GM21515 (cell line): ENCODE results near the gene MMP10.
"Not testable (repeated sequence)": the region's sequence is repeated elsewhere in the genome, so short reads cannot be mapped to it uniquely, and the experiment has no call there.

ENCODE experiments used
- ATAC-seq: cut with Tn5 transposase; IDR thresholded peaks from one replicate; pipeline ENCODE4 v1.9.1; 2021; ENCODE audit not compliant: unreplicated experiment

Gene MMP10

DNA sequence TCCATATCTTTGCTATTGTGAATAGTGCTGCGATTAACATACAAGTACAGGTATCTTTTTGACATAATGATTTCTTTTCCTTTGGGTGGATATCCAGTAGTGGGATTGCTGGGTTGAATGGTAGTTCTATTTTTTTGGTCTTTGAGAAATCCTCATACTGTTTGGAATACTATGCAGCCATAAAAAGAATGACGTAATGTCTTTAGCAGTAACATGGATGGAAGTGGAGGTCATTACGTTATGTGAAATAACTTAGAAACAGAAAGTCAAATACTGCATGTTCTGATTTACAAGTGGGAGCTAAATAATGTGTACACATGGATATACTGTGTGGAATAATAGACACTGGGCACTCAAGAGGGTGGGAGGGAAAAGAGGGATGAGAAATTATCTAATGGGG is 4.0 kb upstream of the MMP10 start:
- no peak for ATAC-seq

DNA sequence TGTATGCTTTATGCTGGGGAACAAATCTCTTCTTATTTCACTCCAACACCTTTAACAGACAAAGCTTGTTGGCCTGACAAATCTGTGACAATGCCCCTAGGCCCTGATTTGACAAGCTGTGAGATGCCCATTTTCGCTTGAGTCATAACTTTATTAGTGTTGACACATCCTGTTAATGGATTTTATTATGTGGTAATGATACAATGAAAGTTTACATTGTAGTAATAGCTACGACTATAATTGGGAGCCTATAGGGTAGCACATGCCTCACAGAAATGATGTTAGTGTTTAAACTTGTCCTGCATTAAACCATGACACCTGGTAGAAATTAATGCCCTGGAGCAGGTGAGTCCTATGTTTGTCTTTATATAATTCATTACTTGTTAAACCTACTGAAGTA is 3.3 kb upstream of the MMP10 start:
- ATAC-seq: no peak

DNA sequence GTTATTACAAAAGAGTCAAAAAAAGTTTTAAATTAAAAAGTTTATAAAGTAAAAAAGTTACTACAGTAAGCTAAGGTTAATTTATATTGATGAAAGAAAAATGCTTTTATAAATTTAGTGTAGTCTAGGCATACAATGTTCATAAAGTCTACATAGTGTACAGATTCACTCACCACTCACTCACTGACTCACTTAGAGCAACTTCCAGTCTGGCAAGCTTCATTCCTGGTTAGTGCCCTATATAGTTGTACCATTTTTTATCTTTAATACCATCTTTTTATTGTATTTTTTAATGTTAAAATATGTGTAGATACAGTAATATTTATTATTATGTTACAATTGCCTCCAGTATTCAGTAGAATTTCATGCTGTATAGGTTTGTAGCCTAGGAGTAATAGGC is 2.6 kb upstream of the MMP10 start:
- no peak for ATAC-seq

DNA sequence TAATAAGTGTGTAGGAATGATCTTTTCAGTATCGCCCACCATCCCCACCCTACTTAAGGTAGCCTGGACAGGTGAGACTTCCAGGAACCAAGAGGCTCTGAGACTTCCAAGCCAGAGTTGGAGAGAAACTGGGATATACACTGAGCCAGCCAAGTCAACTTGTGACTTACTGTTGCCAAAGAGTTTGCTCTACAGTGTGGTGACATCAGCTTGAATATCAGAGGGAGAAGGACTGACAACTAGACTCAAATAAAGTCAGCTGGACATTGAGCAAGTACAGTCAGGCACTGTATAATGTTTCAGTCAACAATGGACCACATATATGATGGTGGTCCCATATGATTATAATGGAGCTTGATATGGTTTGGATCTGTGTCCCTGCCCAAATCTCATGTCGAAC is 1.2 kb upstream of the MMP10 start:
- ATAC-seq: no peak

DNA sequence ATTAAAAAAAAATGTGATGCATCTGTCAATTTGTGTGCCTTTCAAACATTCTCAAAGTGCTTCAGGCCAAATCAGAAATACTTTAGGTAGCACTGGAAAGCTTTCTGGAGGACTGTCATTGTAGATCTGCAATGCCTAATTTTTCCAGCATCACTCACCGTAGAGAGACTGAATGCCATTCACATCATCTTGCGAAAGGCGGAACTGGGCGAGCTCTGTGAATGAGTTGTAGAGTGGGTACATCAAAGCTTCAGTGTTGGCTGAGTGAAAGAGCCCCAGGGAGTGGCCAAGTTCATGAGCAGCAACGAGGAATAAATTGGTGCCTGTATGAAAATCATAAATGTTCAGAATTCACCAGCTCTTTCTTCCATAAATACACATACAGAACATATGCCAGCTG is 4.0 kb downstream of the MMP10 start:
- no peak for ATAC-seq

DNA sequence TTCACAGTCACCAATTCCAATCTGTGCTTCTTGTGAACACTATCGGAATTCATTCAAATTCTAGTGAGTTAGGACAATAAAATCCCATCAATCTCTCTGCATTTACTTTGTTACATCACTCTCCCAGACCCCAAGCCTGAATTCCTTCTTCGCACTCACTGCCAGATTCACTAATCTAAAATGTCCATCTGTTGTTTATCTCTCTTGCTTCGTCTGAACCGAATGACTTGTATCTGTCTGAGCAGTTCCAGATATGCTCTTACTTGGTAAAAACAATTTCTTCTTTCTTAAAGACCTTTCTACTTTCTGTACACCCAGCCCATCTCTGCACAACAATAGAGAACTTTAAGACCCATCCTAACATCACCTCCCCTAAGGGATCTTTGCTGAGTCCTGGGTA is 7.0 kb downstream of the MMP10 start:
- no peak for ATAC-seq

DNA sequence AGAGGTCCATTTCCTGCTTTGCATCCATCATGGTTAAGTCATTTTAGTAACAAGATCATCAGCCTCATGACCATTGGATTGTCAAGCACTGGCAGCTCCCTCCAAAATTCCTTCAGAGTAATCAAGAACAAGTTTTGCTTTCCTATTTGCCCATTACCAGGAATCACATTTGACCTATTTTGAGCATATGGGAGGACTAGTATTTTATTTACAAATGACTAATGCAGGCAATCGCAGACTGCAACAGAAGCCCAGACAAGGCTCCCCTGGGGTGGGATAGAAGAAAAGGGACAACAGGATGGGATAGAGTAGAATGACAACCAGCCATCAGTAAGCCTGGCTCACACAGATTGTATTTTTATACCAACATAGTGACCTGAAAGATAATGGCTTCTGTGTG is 9.1 kb downstream of the MMP10 start:
- ATAC-seq: no peak

DNA sequence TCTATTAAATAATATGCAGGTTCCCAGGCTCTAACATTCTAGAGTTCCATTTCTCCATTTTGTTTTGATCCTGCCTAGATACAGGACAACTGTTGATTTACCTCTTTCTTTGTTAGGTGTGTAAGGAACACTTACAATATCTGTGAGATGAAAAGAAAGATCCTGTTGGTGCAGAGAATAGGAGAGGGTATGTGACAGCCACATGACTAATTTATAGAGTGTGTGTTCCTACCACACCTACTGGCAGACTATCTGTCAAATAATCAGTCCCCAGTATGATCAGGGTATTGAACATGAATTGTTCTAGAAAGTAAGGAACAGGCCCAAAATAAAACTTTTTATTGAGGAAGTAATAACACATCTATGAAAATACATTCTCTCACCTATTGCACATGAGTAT is 10.2 kb downstream of the MMP10 start:
- ATAC-seq: no peak

DNA sequence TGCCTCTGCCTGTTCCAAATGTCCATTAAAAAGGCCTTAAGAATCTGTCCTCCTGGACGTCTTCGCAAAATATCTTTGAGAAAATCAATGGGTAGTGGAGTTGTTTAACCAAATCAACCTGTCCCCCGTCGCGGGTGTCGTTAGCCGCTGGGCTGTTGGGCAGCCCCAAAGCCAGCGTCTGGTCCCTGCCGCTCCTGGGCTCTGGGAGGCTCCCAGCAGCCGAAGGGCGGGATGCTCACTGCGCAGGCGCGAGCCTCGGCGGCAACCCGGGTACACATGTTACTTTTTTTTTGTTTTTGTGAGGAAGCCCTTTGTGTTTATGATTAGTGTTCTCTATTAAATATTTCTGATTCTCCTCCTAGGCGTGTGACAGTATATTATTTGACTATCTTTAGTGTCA is 12.6 kb downstream of the MMP10 start:
- no peak for ATAC-seq

DNA sequence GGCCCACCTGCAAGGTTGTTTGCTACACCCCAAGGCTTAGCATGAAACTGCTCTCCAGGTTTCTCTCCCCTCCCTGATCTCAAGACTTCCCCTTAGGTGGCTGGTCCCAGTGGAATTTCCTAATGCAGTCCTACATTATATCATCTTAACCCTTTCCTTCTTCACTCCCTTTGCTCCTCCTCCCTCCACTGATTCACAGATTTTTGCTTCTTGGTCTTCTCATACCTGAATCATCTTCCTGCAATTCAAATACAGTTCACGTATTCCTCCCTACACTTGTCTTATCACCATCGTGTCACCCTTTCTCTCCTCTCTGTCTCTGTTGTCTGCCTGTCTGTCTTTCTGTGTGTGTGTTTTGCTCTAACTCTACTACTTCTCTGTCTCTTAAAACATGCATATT is 17.0 kb downstream of the MMP10 start:
- no peak for ATAC-seq

DNA sequence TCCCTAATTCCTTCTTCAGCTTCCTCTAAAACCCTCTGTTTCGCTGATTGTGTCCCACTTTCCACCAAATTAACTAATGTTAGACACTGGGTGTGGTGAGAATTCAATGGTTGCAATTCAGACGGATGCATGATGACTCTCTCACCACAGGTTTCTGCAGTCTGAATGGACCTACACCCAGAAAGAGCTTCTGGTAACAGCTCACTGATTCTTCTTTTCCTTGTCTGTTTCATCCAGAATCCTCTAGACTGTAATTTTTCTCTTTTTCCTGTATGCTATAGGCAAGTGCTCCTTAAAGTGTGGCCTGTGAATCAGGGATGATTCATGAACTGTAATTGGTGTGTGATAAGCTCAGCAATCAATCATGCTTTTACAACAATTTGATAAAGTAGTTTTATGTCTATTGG is 18.1 kb downstream of the MMP10 start:
- ATAC-seq: no peak

DNA sequence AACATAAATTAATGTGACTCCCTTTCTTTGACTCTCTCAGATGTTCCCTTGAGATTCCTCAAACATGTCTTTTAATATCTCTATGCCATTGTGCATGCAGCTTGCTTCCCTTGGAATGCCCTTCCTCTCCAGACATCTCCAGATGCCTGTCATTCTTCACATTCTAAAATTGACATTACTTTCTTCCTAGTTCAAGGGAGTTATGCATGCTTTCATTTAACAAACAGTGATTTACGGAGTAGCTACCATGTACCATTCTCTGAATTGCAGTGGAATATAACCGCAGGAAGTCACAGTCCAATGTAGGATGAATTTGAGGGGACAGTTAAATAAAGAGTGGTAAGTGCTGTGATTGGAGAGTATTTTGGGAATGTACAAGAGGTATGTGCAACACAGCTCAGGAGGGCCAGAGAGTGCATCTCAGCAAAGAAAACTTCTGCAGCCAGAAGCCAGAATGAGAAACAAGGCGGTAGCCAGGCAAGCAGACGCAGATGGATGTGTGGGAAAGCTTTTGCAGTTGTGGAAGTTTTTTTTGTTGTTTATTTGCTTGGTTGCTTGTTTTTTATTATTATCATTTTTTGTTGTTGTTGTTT is 18.7 kb downstream of the MMP10 start:
- ATAC-seq: no peak

DNA sequence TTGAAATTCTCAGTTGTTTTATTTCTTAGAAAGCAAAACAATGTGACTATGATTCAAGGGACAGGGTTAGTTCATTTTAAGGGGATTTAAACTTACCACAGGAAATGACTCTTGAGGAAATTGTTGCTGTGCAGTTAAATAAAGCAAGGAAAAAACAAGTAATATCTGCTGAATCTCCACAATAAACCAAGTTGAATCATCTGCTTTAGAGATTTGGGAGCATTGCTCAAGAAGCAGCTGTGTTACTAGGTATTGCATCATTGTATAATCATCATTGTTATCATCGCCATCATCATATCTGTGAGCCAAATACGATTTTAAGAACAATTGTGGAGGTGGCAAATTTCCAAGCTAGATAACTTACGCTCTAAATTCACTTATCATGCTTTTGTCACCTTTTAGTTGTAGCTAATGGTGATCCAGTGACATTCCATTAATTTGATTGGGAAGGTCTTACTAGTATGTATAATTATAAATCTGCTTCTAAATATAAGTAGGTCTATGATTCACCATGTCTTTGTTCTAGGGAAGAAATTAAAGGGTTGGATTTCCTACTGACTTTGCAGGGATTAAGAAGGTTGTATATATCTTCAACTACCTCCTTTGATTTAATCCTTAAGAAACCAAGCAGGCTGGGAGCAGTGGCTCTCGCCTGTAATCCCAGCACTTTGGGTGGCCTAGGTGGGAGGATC is 19.9 kb downstream of the MMP10 start:
- no peak for ATAC-seq

DNA sequence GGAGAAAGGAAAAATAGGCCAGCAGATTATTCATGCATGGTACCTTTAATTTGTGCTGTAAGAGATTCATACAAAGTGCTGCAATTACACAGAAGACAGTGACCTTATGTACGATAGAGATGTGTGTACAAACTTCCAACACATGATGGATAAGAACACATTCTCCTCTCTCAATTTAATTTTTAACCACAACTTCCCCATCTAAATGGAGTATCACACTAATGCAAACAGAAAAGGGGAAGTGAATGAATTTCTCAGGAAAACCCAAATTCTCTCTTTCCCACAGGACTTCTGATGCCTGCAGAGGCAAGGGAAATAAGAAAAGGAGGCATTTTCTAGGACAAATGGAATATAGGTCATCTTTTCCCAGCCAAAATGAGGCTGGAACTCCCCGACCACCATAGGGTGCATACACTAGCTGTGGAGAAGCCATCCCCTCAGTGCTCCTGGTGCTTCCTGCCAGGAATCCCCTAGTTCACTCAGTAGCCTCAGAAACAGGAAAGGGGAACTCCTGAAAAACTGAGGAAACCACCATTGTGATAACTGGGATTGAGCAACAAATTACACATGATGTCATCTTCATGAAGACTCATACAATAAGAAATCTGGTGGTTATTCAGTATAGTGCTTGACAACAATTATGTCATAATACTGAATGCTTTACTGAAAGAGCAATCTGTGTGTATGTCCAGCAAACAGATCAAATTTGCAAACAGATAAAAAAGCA is 22.4 kb downstream of the MMP10 start:
- ATAC-seq: no peak

DNA sequence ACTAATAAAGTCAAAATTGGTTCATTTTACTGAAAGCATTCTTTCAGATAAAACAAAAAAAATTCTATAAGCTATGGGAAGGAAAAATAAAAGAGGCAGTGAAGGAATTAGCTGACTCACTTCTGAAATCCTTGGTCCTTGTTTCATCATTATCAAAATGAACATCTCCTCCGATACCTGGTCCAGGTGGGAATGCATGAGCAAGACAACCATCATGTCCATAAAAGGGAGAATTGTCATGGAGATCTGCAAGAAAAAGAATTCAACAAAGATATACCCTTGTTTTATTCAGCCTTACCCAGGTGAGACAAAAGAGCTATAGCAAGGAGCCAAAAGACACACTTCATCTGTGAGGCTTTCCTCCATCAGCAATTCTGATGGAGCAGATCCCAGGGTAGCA is 27.2 kb downstream of the MMP10 start:
- ATAC-seq: no peak

DNA sequence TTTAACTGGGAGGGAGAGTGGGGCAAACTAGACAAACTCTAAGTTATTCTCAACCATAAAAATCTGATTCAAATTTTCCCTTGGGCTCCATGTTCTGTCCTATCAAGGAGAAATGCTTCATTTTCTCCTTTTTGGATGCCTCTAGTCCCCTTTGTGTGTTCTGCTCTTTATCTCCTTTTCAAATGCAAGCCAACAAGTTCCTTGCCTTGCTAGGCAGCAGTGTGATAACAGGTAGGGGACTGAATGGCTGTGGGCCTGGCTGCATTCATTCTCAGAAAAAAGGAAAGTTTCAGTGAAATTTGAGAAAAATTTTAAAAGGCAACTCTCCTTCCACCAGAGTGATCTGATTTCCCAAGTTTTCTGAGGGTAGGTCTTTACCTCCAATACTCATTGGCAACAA is 28.8 kb downstream of the MMP10 start:
- ATAC-seq: no peak

DNA sequence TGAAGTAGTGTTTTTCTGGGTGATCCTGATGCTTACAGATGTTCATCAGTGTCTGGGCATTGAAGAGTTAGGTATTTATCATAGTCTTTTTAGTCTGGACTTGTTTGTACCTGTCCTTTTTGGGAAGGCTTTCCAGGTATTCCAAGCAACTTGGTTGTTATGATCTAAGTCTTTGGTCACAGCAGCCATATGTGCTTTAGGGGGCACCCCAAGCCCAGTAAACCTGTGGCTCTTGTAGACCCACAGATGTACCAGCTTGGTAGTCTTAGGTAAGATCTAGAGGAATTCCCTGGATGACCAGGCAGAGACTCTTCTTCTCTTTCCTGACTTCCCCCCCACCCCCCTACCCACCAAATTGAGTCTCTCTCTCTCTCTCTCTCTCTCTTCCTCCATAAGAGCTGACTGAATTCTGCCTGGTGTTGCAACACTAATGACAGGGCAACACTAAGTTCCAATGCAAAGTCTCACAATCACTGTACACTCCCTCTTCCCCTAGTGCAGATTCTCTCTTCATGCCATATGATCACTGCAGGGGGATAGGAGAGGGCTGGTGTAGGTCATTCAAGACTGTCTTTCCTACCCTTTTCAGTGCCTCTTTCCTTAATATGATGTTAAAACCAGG is 31.2 kb downstream of the MMP10 start:
- no peak for ATAC-seq

DNA sequence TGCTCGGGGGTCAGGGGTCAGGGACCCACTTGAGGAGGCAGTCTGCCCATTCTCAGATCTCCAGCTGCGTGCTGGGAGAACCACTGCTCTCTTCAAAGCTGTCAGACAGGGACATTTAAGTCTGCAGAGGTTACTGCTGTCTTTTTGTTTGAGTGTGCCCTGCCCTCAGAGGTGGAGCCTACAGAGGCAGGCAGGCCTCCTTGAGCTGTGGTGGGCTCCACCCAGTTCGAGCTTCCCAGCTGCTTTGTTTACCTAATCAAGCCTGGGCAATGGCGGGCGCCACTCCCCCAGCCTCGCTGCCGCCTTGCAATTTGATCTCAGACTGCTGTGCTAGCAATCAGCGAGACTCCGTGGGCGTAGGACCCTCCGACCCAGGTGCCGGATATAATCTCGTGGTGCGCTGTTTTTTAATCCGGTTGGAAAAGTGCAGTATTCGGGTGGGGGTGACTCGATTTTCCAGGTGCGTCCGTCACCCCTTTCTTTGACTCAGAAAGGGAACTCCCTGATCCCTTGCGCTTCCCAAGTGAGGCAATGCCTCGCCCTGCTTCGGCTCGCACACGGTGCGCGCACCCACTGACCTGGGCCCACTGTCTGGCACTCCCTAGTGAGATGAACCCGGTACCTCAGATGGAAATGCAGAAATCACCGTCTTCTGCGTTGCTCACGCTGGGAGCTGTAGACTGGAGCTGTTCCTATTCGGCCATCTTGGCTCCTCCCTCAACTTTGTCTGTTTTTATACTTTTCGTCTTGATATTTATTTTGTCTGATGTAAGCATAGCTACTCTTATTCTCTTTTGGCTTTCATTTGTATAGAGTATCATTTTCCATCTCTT is 33.5 kb downstream of the MMP10 start:
- ATAC-seq: not testable (repeated sequence)

DNA sequence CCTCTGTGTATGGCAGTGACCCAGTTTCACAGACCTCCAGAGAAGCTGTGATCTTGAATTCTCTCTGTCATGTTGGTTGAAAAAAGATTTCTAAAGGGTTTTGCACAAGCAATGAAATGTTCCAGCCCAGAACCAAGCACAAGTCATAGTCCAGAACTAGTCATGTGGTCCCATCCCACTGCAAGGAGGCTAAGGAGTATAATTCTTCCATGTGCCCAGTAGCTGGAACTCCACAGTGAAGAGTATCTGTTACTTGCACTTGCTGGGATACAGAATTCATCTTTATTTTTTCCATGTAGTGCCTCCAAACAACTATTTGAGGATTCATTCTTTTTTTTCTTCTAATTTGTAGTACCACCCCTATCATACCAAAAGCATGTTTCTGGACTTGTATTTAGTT is 45.8 kb downstream of the MMP10 start:
- ATAC-seq: no peak

DNA sequence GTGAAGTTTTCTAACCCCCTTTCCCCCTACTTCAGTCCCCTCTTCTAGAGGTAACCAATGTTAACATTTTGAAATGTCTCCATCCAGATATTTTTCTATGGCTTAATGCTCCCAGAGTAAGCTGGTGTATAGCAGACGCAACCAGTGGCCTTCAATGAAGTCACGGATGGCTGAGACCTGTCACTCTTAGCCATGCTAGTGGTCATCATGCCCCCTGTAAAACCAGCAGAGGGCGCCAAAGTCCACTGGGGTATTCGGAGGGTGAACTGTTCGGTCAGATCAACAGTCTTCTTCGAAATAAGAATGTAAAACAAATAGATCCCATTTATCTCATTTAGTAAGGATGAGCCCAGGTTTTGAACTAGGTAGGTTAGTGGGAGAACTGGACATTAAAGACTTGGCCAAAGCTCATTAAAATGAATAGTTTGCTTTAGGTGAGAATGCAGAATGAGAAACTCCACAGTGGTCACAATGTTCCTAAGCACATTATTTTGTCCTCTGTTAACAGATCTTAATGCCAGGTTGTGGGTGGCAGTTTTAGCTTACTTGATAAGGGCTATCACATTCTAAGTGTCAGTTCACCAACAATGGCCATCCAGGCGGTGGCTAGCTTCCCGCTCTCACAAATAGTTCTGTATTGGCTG is 47.1 kb downstream of the MMP10 start:
- ATAC-seq: peak; percentile 86

DNA sequence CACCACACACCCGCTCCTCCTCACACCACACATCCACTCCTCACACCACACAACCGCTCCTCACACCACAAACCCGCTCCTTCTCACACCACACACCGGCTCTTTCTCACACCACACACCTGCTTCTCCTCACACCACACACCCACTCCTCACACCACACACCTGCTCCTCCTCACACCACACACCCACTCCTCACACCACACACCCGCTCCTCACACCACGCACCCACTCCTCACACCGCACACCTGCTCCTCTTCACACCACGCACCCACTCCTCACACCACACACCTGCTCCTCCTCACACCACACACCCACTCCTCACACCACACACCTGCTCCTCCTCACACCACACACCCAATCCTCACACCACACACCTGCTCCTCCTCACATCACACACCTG is 49.5 kb downstream of the MMP10 start:
- ATAC-seq: not testable (repeated sequence)
